Peyer's patch (tissue), 4 donors: ENCODE measurements around the gene TSPAN9. TPM values are rescaled to one million over a fixed set of nuclear protein-coding genes. Genes with fewer than 3 reads are reported as not detected.

Source experiments
- DNase-seq, 3 donors: peaks; one replicate each; pipeline ENCODE4 v3.0.0-alpha.2; 2017 to 2019
- H3K27ac ChIP-seq, 4 donors: fragments of 200-600 bp; sonication (generic); one replicate each; pipeline ENCODE4 v1.5.1; 2016 to 2019
- H3K27me3 ChIP-seq, 2 donors: fragments of 200-600 bp; sonication (generic); one replicate each; pipeline ENCODE4 v1.5.1; 2019
- H3K36me3 ChIP-seq, 3 donors: fragments of 200-600 bp; sonication (generic); one replicate each; pipeline ENCODE4 v1.5.1; 2016 to 2019
- H3K4me1 ChIP-seq, 4 donors: fragments of 200-600 bp; sonication (generic); one replicate each; pipeline ENCODE4 v1.5.1; 2016 to 2019
- H3K4me3 ChIP-seq, 4 donors: fragments of 200-600 bp; sonication (generic); 1 replicate in 3 of 4; 2 replicates in 1 of 4; pipeline ENCODE4 v1.5.1; 2016 to 2019; ENCODE audit warnings: mild to moderate bottlenecking in 1 of 4
- H3K9me3 ChIP-seq, 4 donors: fragments of 200-600 bp; sonication (generic); one replicate each; pipeline ENCODE4 v1.5.1; 2016 to 2019; ENCODE audit warnings: mild to moderate bottlenecking in 1 of 4
- CTCF ChIP-seq, 6 experiments: fragments of 450-650 bp in 4 of 6; fragments of 200-600 bp in 2 of 6; sonication (generic) in 1 of 6; IDR thresholded peaks; one replicate each; pipeline ENCODE4 v1.5.1; 2017 to 2019; ENCODE audit warnings: antibody characterized with exemption in 6 of 6, mild to moderate bottlenecking in 3 of 6, moderate library complexity in 1 of 6
- POLR2A ChIP-seq, 2 donors: fragments of 450-650 bp; IDR thresholded peaks; one replicate each; pipeline ENCODE4 v1.5.1; 2017; ENCODE audit warnings: antibody characterized with exemption in 2 of 2, mild to moderate bottlenecking in 2 of 2, moderate library complexity in 2 of 2
- total RNA-seq, 4 donors: library from RNA; depleted of rRNA; stranded (reverse); fragments of >200 nt; gene quantifications; one replicate each; pipeline ENCODE4 v1.1.0, GENCODE V29; 2016

TSPAN9 gene
- total RNA-seq, 4 donors from 2014 or later: 7.5 to 23.9 (median 11.8) TPM

GRCh38 chr12:3311491-3312103, 234.4 kb downstream of the TSPAN9 start:
- Histone ChIP-seq H3K9me3 (no peaks in the 10 kb centered on the region), H3K4me1 (no peaks in the 10 kb centered on the region), H3K27me3 (no peaks in the 10 kb centered on the region), H3K27ac (no peak overlapping the region), H3K4me3 (no peak overlapping the region), H3K36me3 (no peaks in the 10 kb centered on the region)
- TF ChIP-seq CTCF (IDR thresholded peaks at IDR 0.05): no peak
- TF ChIP-seq POLR2A (IDR thresholded peaks at IDR 0.05): no peak
- no peak for DNase-seq

- H3K27ac ChIP-seq: no peak overlapping the region
- no peaks in the 10 kb centered on the region for H3K36me3 ChIP-seq
- no peaks in the 10 kb centered on the region for H3K9me3 ChIP-seq
- no peak for DNase-seq
- TF ChIP-seq POLR2A (IDR thresholded peaks at IDR 0.05) (no peak), CTCF (IDR thresholded peaks at IDR 0.05) (no peak)
- no peaks in the 10 kb centered on the region for H3K27me3 ChIP-seq
- no peaks in the 10 kb centered on the region for H3K4me1 ChIP-seq
- no peak overlapping the region for H3K4me3 ChIP-seq
Observed at GRCh38 chr12:3313066-3313465, 235.9 kb downstream of the TSPAN9 start.

- TF ChIP-seq POLR2A (IDR thresholded peaks at IDR 0.05) (no peak), CTCF (IDR thresholded peaks at IDR 0.05) (peak in 4 of 6 experiments; percentile 9 to 19 (median 15))
- no peak overlapping the region for H3K4me3 ChIP-seq
- H3K36me3 ChIP-seq: no peaks in the 10 kb centered on the region
- H3K27ac ChIP-seq: no peak overlapping the region
- H3K27me3 ChIP-seq: no peaks in the 10 kb centered on the region
- H3K4me1 ChIP-seq: no peaks in the 10 kb centered on the region
- no peak for DNase-seq
- H3K9me3 ChIP-seq: no peaks in the 10 kb centered on the region
Observed at GRCh38 chr12:3313675-3314663, 236.8 kb downstream of the TSPAN9 start.

GRCh38 chr12:3315201-3315661, 238.1 kb downstream of the TSPAN9 start:
- no peak overlapping the region for H3K27ac ChIP-seq

More at GRCh38 chr12:3315201-3315661, 238.1 kb downstream of the TSPAN9 start:
- Histone ChIP-seq H3K27me3 (no peaks in the 10 kb centered on the region), H3K9me3 (no peaks in the 10 kb centered on the region), H3K4me3 (no peak overlapping the region), H3K4me1 (no peaks in the 10 kb centered on the region), H3K36me3 (no peaks in the 10 kb centered on the region)
- DNase-seq: peak in 2 of 3 donors; percentile 19 to 51
- no peak for TF ChIP-seq POLR2A (IDR thresholded peaks at IDR 0.05)
- no peak for TF ChIP-seq CTCF (IDR thresholded peaks at IDR 0.05)
